Calu3 (cell line): ENCODE data around the gene UVRAG. TPM values are rescaled to one million over a fixed set of nuclear protein-coding genes. Genes with fewer than 3 reads are reported as not detected.
"Not testable (repeated sequence)": the region's sequence is repeated elsewhere in the genome, so short reads cannot be mapped to it uniquely, and the experiment has no call there.

Source experiments
- BruUV-seq: library from RNA; stranded (reverse); fragments of 400-500 nt; replicated peaks from 2 replicates; lab custom pipeline; 2021; lab: Mats Ljungman, UMichigan
- CTCF ChIA-PET: fragments of 300-600 bp; sonication (Branson Sonifier 250); formaldehyde crosslinking; loops from one replicate; lab custom pipeline; 2022; ENCODE audit warnings: antibody characterized with exemption; lab: Charles Lee
- DNase-seq: peaks from one replicate; pipeline ENCODE4 v3.0.0; 2022
- H3K27ac Mint-ChIP-seq: one replicate; pipeline ENCODE4 v1.8.0; 2022; ENCODE audit warnings: mixed read lengths; ENCODE audit not compliant: unreplicated experiment
- H3K27me3 Mint-ChIP-seq: one replicate; pipeline ENCODE4 v1.8.0; 2022; ENCODE audit warnings: mixed read lengths; ENCODE audit not compliant: unreplicated experiment
- H3K36me3 Mint-ChIP-seq: one replicate; pipeline ENCODE4 v1.8.0; 2022; ENCODE audit warnings: mild to moderate bottlenecking, moderate library complexity, mixed read lengths; ENCODE audit not compliant: insufficient read depth, unreplicated experiment
- H3K4me1 Mint-ChIP-seq: one replicate; pipeline ENCODE4 v1.8.0; 2022; ENCODE audit warnings: mild to moderate bottlenecking, low read depth, mixed read lengths; ENCODE audit not compliant: unreplicated experiment
- H3K4me3 Mint-ChIP-seq: one replicate; pipeline ENCODE4 v1.8.0; 2022; ENCODE audit warnings: mild to moderate bottlenecking, low read depth, moderate library complexity, mixed read lengths; ENCODE audit not compliant: unreplicated experiment
- H3K9me3 Mint-ChIP-seq: one replicate; pipeline ENCODE4 v1.8.0; 2022; ENCODE audit warnings: low read depth, mixed read lengths; ENCODE audit not compliant: unreplicated experiment
- intact Hi-C: fragments of 100-400 bp; cut with micrococcal nuclease; formaldehyde crosslinking; loops from one replicate; pipeline ENCODE4 v1.10.0; 2022; ENCODE audit not compliant: unreplicated experiment
- total RNA-seq: library from RNA; stranded (reverse); gene quantifications from 2 replicates; pipeline ENCODE4 v1.2.3, GENCODE V29; 2022
- TF ChIP-seq, protein P1 (sequence below): fragments of 200-600 bp; IDR thresholded peaks from one replicate; pipeline ENCODE4 v1.8.0; 2022; ENCODE audit warnings: antibody characterized with exemption; ENCODE audit not compliant: unreplicated experiment

Gene UVRAG
- total RNA-seq, 1 experiment from 2014 or later, result 18.5 TPM

- peaks cover 20% of the 10 kb centered on the region for H3K4me1 Mint-ChIP-seq
- CTCF ChIA-PET, result no interaction called here
- DNase-seq, result no peak
- peaks cover 7% of the 10 kb centered on the region for H3K36me3 Mint-ChIP-seq
- no peaks in the 10 kb centered on the region for H3K27me3 Mint-ChIP-seq
- intact Hi-C loops, result no loop called here
- no peak overlapping the region for H3K4me3 Mint-ChIP-seq
- no TSS peak for BruUV-seq
- no peak overlapping the region for H3K27ac Mint-ChIP-seq
- H3K9me3 Mint-ChIP-seq, result no peaks in the 10 kb centered on the region
- TF ChIP-seq, protein P1, sequence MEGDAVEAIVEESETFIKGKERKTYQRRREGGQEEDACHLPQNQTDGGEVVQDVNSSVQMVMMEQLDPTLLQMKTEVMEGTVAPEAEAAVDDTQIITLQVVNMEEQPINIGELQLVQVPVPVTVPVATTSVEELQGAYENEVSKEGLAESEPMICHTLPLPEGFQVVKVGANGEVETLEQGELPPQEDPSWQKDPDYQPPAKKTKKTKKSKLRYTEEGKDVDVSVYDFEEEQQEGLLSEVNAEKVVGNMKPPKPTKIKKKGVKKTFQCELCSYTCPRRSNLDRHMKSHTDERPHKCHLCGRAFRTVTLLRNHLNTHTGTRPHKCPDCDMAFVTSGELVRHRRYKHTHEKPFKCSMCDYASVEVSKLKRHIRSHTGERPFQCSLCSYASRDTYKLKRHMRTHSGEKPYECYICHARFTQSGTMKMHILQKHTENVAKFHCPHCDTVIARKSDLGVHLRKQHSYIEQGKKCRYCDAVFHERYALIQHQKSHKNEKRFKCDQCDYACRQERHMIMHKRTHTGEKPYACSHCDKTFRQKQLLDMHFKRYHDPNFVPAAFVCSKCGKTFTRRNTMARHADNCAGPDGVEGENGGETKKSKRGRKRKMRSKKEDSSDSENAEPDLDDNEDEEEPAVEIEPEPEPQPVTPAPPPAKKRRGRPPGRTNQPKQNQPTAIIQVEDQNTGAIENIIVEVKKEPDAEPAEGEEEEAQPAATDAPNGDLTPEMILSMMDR, result no peak
Measured at GRCh38 chr11:75964071-75964470, 149.1 kb downstream of the UVRAG start.

GRCh38 chr11:75966537-75967287 is 151.7 kb downstream of the UVRAG start:
- peaks cover 24% of the 10 kb centered on the region for H3K4me1 Mint-ChIP-seq
- H3K9me3 Mint-ChIP-seq, result no peaks in the 10 kb centered on the region
- intact Hi-C loops, result no loop called here
- no peak overlapping the region for H3K4me3 Mint-ChIP-seq
- no peaks in the 10 kb centered on the region for H3K27me3 Mint-ChIP-seq
- no TSS peak for BruUV-seq
- peaks cover 7% of the 10 kb centered on the region for H3K36me3 Mint-ChIP-seq
- TF ChIP-seq, protein P1, result no peak
- H3K27ac Mint-ChIP-seq, result peak overlapping the region; percentile 25
- CTCF ChIA-PET, result no interaction called here
- DNase-seq, result peak; percentile 6

GRCh38 chr11:75968021-75968625 is 153.1 kb downstream of the UVRAG start:
- no TSS peak for BruUV-seq
- CTCF ChIA-PET, result interaction anchor here (0.5 kb wide), 1 partner anchor 158 kb away, joined by 3 read pairs; no protein-coding TSS in a partner anchor
- peaks cover 24% of the 10 kb centered on the region for H3K4me1 Mint-ChIP-seq
- intact Hi-C loops, result no loop called here
- no peak for DNase-seq
- TF ChIP-seq, protein P1, result no peak
- H3K9me3 Mint-ChIP-seq, result peaks cover 3% of the 10 kb centered on the region
- H3K36me3 Mint-ChIP-seq, result peaks cover 7% of the 10 kb centered on the region
- H3K27ac Mint-ChIP-seq, result no peak overlapping the region
- no peaks in the 10 kb centered on the region for H3K27me3 Mint-ChIP-seq
- no peak overlapping the region for H3K4me3 Mint-ChIP-seq

DNA sequence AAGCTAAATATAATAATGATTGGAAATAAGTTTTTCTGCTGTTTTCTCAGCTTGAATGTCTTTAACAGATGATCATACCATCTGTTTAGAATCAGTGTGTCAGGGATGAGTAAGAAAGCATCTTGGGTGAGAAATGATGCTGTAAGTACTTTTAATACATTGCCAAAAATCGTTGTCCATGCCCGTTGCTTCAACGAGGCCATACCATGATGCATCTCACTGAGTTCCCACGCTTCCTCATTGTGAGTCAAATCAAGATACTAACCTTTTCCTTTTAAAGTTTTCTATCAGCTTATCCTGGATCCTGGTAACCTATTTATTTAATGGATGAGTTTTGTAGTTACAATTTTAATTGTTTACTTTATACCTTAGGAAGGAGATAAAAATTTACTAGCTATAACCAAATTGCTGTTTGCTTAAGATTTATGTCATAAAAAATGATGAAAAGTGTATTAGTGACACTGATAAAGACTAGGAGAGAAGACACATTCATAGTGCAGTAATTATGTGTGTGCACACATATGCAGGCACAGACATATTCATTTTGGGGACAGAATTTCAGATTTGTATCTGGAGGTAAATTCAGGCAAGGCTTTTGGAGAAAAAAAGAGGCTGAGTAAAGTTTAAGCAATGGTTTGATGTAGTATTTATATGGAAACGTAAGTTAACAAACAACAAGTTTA is 154.8 kb downstream of the UVRAG start:
- no TSS peak for BruUV-seq
- H3K27ac Mint-ChIP-seq, result no peak overlapping the region
- TF ChIP-seq, protein P1, result no peak
- H3K36me3 Mint-ChIP-seq, result peaks cover 7% of the 10 kb centered on the region
- H3K4me3 Mint-ChIP-seq, result no peak overlapping the region
- no peaks in the 10 kb centered on the region for H3K27me3 Mint-ChIP-seq
- peaks cover 24% of the 10 kb centered on the region for H3K4me1 Mint-ChIP-seq
- H3K9me3 Mint-ChIP-seq, result peaks cover 3% of the 10 kb centered on the region
- DNase-seq, result no peak
- intact Hi-C loops, result no loop called here
- CTCF ChIA-PET, result no interaction called here

GRCh38 chr11:75973710-75974109 is 158.7 kb downstream of the UVRAG start:
- intact Hi-C loops, result not testable (repeated sequence)

DNA sequence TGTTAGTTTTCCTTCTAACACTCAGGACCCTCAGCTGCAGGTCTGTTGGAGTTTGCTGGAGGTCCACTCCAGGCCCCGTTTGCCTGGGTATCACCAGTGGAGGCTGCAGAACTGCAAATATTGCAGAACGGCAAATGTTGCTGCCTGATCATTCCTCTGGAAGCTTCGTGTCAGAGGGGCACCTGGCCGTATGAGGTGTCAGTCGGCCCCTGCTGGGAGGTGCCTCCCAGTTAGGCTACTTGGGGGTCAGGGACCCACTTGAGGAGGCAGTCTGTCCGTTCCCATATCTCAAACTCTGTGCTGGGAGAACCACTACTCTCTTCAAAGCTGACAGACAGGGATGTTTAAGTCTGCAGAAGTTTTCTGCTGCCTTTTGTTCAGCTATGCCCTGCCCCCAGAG is 164.1 kb downstream of the UVRAG start:
- H3K27me3 Mint-ChIP-seq, BruUV-seq, H3K4me1 Mint-ChIP-seq, H3K36me3 Mint-ChIP-seq, H3K27ac Mint-ChIP-seq, H3K4me3 Mint-ChIP-seq, H3K9me3 Mint-ChIP-seq, intact Hi-C loops, DNase-seq: not testable (repeated sequence)
- CTCF ChIA-PET, result interaction anchor here (0.6 kb wide), 1 partner anchor 107 kb away, joined by 5 read pairs; no protein-coding TSS in a partner anchor

More at GRCh38 chr11:75973710-75974109, 158.7 kb downstream of the UVRAG start:
- H3K27me3 Mint-ChIP-seq, H3K4me1 Mint-ChIP-seq, DNase-seq, CTCF ChIA-PET, H3K4me3 Mint-ChIP-seq, H3K36me3 Mint-ChIP-seq, H3K27ac Mint-ChIP-seq, BruUV-seq, H3K9me3 Mint-ChIP-seq: not testable (repeated sequence)
